H1 (cell line): Measurements from ENCODE around the gene F11R.

Source experiments
- ATF2 ChIP-seq: IDR thresholded peaks from 2 replicates; pipeline ENCODE4 v1.6.1; 2012; ENCODE audit warnings: low read length, inconsistent platforms
- CBX5 ChIP-seq: fragments of 300-800, 300-1000 bp; sonication (generic); IDR thresholded peaks from 2 replicates; pipeline ENCODE4 v1.7.1; 2016; ENCODE audit warnings: antibody characterized with exemption, low read length, low read depth
- CEBPB ChIP-seq: IDR thresholded peaks from 2 replicates; pipeline ENCODE4 v1.6.1; 2012; ENCODE audit warnings: low read depth, low read length
- CTCF ChIP-seq, 3 experiments: IDR thresholded peaks; 1 replicate in 2 of 3; 2 replicates in 1 of 3; pipeline versions ENCODE4 v1.5.1 to v1.6.1; 2011; ENCODE audit warnings: low read length in 3 of 3, mild to moderate bottlenecking in 3 of 3, inconsistent platforms in 2 of 3, low read depth in 1 of 3, moderate library complexity in 1 of 3; ENCODE audit not compliant: insufficient read depth in 1 of 3; ENCODE audit errors: control extremely low read depth in 1 of 3
- EP300 ChIP-seq, 2 experiments: IDR thresholded peaks; 1 replicate in 1 of 2; 2 replicates in 1 of 2; pipeline ENCODE4 v1.6.1; 2011 to 2012; ENCODE audit warnings: low read depth in 2 of 2, low read length in 2 of 2, mild to moderate bottlenecking in 2 of 2, borderline replicate concordance in 1 of 2, inconsistent platforms in 1 of 2, moderate library complexity in 1 of 2
- EZH2 ChIP-seq: fragments of 200-600 bp; sonication (generic); IDR thresholded peaks from 2 replicates; pipeline ENCODE4 v1.7.1; 2012; ENCODE audit warnings: low read depth, mild to moderate bottlenecking, moderate library complexity, low read length, inconsistent platforms; ENCODE audit not compliant: severe bottlenecking
- JUN ChIP-seq: IDR thresholded peaks from 2 replicates; pipeline ENCODE4 v1.6.1; 2011; ENCODE audit warnings: low read depth, mild to moderate bottlenecking, improper control_type of control experiment, low read length
- NANOG ChIP-seq: IDR thresholded peaks from 2 replicates; pipeline ENCODE4 v1.6.1; 2011; ENCODE audit warnings: low read length, low read depth, mild to moderate bottlenecking, inconsistent platforms; ENCODE audit not compliant: insufficient read depth, poor library complexity, severe bottlenecking
- POLR2A ChIP-seq, 2 experiments: IDR thresholded peaks; 1 replicate in 1 of 2; 2 replicates in 1 of 2; pipeline ENCODE4 v1.6.1; 2011; ENCODE audit warnings: low read depth in 2 of 2, low read length in 2 of 2, mild to moderate bottlenecking in 2 of 2; ENCODE audit errors: control extremely low read depth in 1 of 2
- POLR2AphosphoS5 ChIP-seq: IDR thresholded peaks from 2 replicates; pipeline ENCODE4 v1.6.1; 2011; ENCODE audit warnings: low read depth, low read length
- SP2 ChIP-seq: IDR thresholded peaks from 2 replicates; pipeline ENCODE4 v1.6.1; 2012; ENCODE audit warnings: mild to moderate bottlenecking, low read length, inconsistent platforms
- SP4 ChIP-seq: IDR thresholded peaks from 2 replicates; pipeline ENCODE4 v1.6.1; 2012; ENCODE audit warnings: low read length, inconsistent platforms
- TCF12 ChIP-seq: IDR thresholded peaks from 2 replicates; pipeline ENCODE4 v1.6.1; 2011; ENCODE audit warnings: low read depth, mild to moderate bottlenecking, low read length
- YY1 ChIP-seq: IDR thresholded peaks from 2 replicates; pipeline ENCODE4 v1.6.1; 2011; ENCODE audit warnings: low read depth, mild to moderate bottlenecking, low read length

- TF ChIP-seq CEBPB (no peak), POLR2A (IDR thresholded peaks at IDR 0.05; ENCODE audit: control extremely low read depth in 1 of 2, low read depth in 2 of 2, low read length in 2 of 2) (no peak), CTCF (IDR thresholded peaks at IDR 0.05; ENCODE audit: control extremely low read depth in 1 of 3, insufficient read depth in 1 of 3, low read depth in 1 of 3, low read length in 3 of 3) (no peak), POLR2AphosphoS5 (no peak), ATF2 (no peak), EZH2 (no peak), TCF12 (no peak), JUN (no peak), SP4 (no peak), SP2 (no peak), CBX5 (no peak), NANOG (no peak), YY1 (no peak), EP300 (IDR thresholded peaks at IDR 0.05; ENCODE audit: borderline replicate concordance in 1 of 2, low read depth in 2 of 2, low read length in 2 of 2) (no peak)
Observed at GRCh38 chr1:160975026-160975425, 45.9 kb downstream of the F11R start.
